Trophoblast cell (in vitro differentiated cells and primary cell): ENCODE measurements around the gene PLCB2.

Source experiments
- DNase-seq, 2 donors: peaks; one replicate each; pipeline ENCODE4 v3.0.0-alpha.2; 2016
- H2AFZ ChIP-seq: 2 replicates; pipeline ENCODE4 v1.6.1; 2013; ENCODE audit warnings: low read length, moderate library complexity, mild to moderate bottlenecking; ENCODE audit not compliant: insufficient read depth, poor library complexity
- H2AK5ac ChIP-seq: 2 replicates; pipeline ENCODE4 v1.6.1; 2013; ENCODE audit warnings: mild to moderate bottlenecking, low read length
- H2BK120ac ChIP-seq: 2 replicates; pipeline ENCODE4 v1.6.1; 2013; ENCODE audit warnings: low read length, mild to moderate bottlenecking, moderate library complexity; ENCODE audit not compliant: insufficient read depth, poor library complexity
- H2BK12ac ChIP-seq: 2 replicates; pipeline ENCODE4 v1.6.1; 2013; ENCODE audit warnings: mild to moderate bottlenecking, low read length, moderate library complexity
- H2BK5ac ChIP-seq: 2 replicates; pipeline ENCODE4 v1.6.1; 2013; ENCODE audit warnings: low read length, low read depth, moderate library complexity, mild to moderate bottlenecking; ENCODE audit not compliant: poor library complexity
- H3K14ac ChIP-seq: 2 replicates; pipeline ENCODE4 v1.6.1; 2013; ENCODE audit warnings: mild to moderate bottlenecking, low read length
- H3K18ac ChIP-seq: 2 replicates; pipeline ENCODE4 v1.6.1; 2013; ENCODE audit warnings: mild to moderate bottlenecking, low read length
- H3K23ac ChIP-seq: 2 replicates; pipeline ENCODE4 v1.6.1; 2013; ENCODE audit warnings: low read length
- H3K27ac ChIP-seq: 2 replicates; pipeline ENCODE4 v1.5.1; 2013; ENCODE audit warnings: low read depth, mild to moderate bottlenecking, inconsistent platforms, low read length, moderate library complexity
- H3K27me3 ChIP-seq: 2 replicates; pipeline ENCODE4 v1.6.1; 2013; ENCODE audit warnings: inconsistent platforms, mild to moderate bottlenecking, low read length, moderate library complexity; ENCODE audit not compliant: insufficient read depth
- H3K36me3 ChIP-seq, 2 experiments: 1 replicate in 1 of 2; 2 replicates in 1 of 2; pipeline ENCODE4 v1.6.1; 2013; ENCODE audit warnings: low read length in 2 of 2, mild to moderate bottlenecking in 2 of 2, moderate library complexity in 1 of 2; ENCODE audit not compliant: insufficient read depth in 2 of 2, control insufficient read depth in 1 of 2
- H3K4ac ChIP-seq: 2 replicates; pipeline ENCODE4 v1.6.1; 2013; ENCODE audit warnings: low read depth, mild to moderate bottlenecking, low read length, moderate library complexity
- H3K4me1 ChIP-seq, 2 experiments: 1 replicate in 1 of 2; 2 replicates in 1 of 2; pipeline ENCODE4 v1.6.1; 2013; ENCODE audit warnings: low read length in 2 of 2, mild to moderate bottlenecking in 2 of 2, moderate library complexity in 1 of 2; ENCODE audit not compliant: insufficient read depth in 2 of 2, control insufficient read depth in 1 of 2
- H3K4me2 ChIP-seq: 2 replicates; pipeline ENCODE4 v1.6.1; 2013; ENCODE audit warnings: inconsistent platforms, mild to moderate bottlenecking, low read length, moderate library complexity
- H3K4me3 ChIP-seq: 2 replicates; pipeline ENCODE4 v1.5.1; 2013; ENCODE audit warnings: mild to moderate bottlenecking, low read depth, low read length, inconsistent platforms
- H3K79me1 ChIP-seq: one replicate; pipeline ENCODE4 v1.6.1; 2013; ENCODE audit warnings: low read length
- H3K79me2 ChIP-seq: 2 replicates; pipeline ENCODE4 v1.6.1; 2013; ENCODE audit warnings: low read length, mild to moderate bottlenecking; ENCODE audit not compliant: control insufficient read depth, insufficient read depth, poor library complexity
- H3K9ac ChIP-seq: 2 replicates; pipeline ENCODE4 v1.6.1; 2013; ENCODE audit warnings: mild to moderate bottlenecking, low read length
- H3K9me3 ChIP-seq: 2 replicates; pipeline ENCODE4 v1.6.1; 2013; ENCODE audit warnings: low read depth, mild to moderate bottlenecking, control low read depth, inconsistent platforms, low read length; ENCODE audit not compliant: insufficient read depth
- H4K12ac ChIP-seq: 2 replicates; pipeline ENCODE4 v1.6.1; 2013; ENCODE audit warnings: low read depth, mild to moderate bottlenecking, low read length, moderate library complexity
- H4K8ac ChIP-seq: 2 replicates; pipeline ENCODE4 v1.6.1; 2013; ENCODE audit warnings: low read depth, mild to moderate bottlenecking, low read length, moderate library complexity
- H4K91ac ChIP-seq: one replicate; pipeline ENCODE4 v1.6.1; 2013; ENCODE audit warnings: low read depth, mild to moderate bottlenecking, low read length, moderate library complexity
- WGBS: extraction: QIAGEN DNeasy Blood & Tissue Kit; methylation state at CpG from one replicate; pipeline ENCODE4 v1.1.7; 2013; ENCODE audit warnings: missing lambda C conversion rate; ENCODE audit not compliant: insufficient read length, insufficient coverage; ENCODE audit errors: extremely low coverage; 5-methylcytosine and 5-hydroxymethylcytosine counted together

Gene PLCB2

DNA sequence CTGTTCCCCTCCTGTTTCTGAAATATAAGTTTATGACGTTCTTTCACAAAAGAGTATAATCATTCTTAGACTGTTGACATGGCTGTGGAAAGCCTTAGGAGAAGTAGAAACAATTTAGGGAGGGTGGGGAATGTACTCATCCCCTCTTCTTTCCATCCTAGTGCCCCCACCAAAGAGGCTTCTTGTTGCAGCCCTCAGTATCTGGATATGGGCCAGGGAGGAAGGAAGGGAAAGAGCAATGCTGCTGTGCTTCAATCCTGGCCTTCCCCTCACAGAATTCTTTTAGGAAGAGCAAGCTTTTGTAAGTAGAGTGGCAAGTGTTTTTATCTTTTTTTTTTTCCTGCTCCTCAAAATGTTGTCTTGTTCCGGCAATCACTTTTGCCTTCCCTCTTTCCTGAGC is 17.5 kb upstream of the PLCB2 start:
- H4K12ac ChIP-seq, result no peak overlapping the region
- H3K79me1 ChIP-seq, result peaks cover 46% of the 10 kb centered on the region
- no peak overlapping the region for H3K9ac ChIP-seq
- H3K4me2 ChIP-seq, result peak overlapping the region; percentile 93
- no peak overlapping the region for H2AK5ac ChIP-seq
- no peak overlapping the region for H3K18ac ChIP-seq
- H3K4me1 ChIP-seq, result peaks cover 39 to 57% of the 10 kb centered on the region in 2 experiments
- H2BK5ac ChIP-seq, result no peak overlapping the region
- H3K9me3 ChIP-seq, result no peaks in the 10 kb centered on the region
- no peaks in the 10 kb centered on the region for H3K27me3 ChIP-seq
- H2BK12ac ChIP-seq, result no peak overlapping the region
- no CpG with 5 or more reads among the region's 2 CpGs for WGBS
- H3K27ac ChIP-seq, result no peak overlapping the region
- no peak for DNase-seq
- no peak overlapping the region for H4K91ac ChIP-seq
- H3K14ac ChIP-seq, result no peak overlapping the region
- H3K23ac ChIP-seq, result no peak overlapping the region
- no peak overlapping the region for H3K4ac ChIP-seq
- no peak overlapping the region for H2AFZ ChIP-seq
- H3K79me2 ChIP-seq, result peaks cover 4% of the 10 kb centered on the region
- peaks cover 0 to 2% of the 10 kb centered on the region in 2 experiments for H3K36me3 ChIP-seq
- H4K8ac ChIP-seq, result no peak overlapping the region
- H2BK120ac ChIP-seq, result no peak overlapping the region
- H3K4me3 ChIP-seq, result no peak overlapping the region

GRCh38 chr15:40323953-40324937 is 16.5 kb upstream of the PLCB2 start:
- WGBS, result no CpG with 5 or more reads among the region's 101 CpGs
- no peak overlapping the region for H3K27ac ChIP-seq
- no peaks in the 10 kb centered on the region for H3K27me3 ChIP-seq
- peak overlapping the region; percentile 93 for H3K4me2 ChIP-seq
- peak overlapping the region; percentile 55 for H4K12ac ChIP-seq
- H3K79me1 ChIP-seq, result peaks cover 43% of the 10 kb centered on the region
- H4K91ac ChIP-seq, result peak overlapping the region; percentile 72
- peaks cover 4% of the 10 kb centered on the region for H3K79me2 ChIP-seq
- H3K4ac ChIP-seq, result peak overlapping the region; percentile 83
- H4K8ac ChIP-seq, result peak overlapping the region; percentile 64
- peak overlapping the region; percentile 24 for H3K18ac ChIP-seq
- no peak overlapping the region for H2AFZ ChIP-seq
- no peaks in the 10 kb centered on the region for H3K9me3 ChIP-seq
- H3K4me1 ChIP-seq, result peaks cover 40 to 52% of the 10 kb centered on the region in 2 experiments
- H3K9ac ChIP-seq, result peak overlapping the region; percentile 63
- H3K23ac ChIP-seq, result no peak overlapping the region
- peak in 1 of 2 donors; percentile 27 for DNase-seq
- peaks cover 0 to 2% of the 10 kb centered on the region in 2 experiments for H3K36me3 ChIP-seq
- peak overlapping the region; percentile 82 for H3K4me3 ChIP-seq
- H2AK5ac ChIP-seq, result peak overlapping the region; percentile 44
- peak overlapping the region; percentile 60 for H2BK120ac ChIP-seq
- peak overlapping the region; percentile 14 for H2BK12ac ChIP-seq
- peak overlapping the region; percentile 88 for H3K14ac ChIP-seq
- peak overlapping the region; percentile 58 for H2BK5ac ChIP-seq

- H4K8ac ChIP-seq, result peak within 1 kb of the TSS; percentile 64
- peak within 1 kb of the TSS; percentile 60 for H2BK120ac ChIP-seq
- H3K14ac ChIP-seq, result peak within 1 kb of the TSS; percentile 88
- peak within 1 kb of the TSS; percentile 44 for H2AK5ac ChIP-seq
- H3K9me3 ChIP-seq, result no peaks in the 10 kb centered on the region
- H3K79me2 ChIP-seq, result peaks cover 4% of the 10 kb centered on the region
- H3K36me3 ChIP-seq, result peaks cover 0 to 2% of the 10 kb centered on the region in 2 experiments
- no CpG with 5 or more reads among the region's 103 CpGs for WGBS
- peaks cover 37% of the 10 kb centered on the region for H3K79me1 ChIP-seq
- peak within 1 kb of the TSS; percentile 40 for H2BK12ac ChIP-seq
- H3K4me3 ChIP-seq, result peak within 1 kb of the TSS; percentile 82
- H3K27ac ChIP-seq, result peak within 1 kb of the TSS; percentile 1
- H3K4ac ChIP-seq, result peak within 1 kb of the TSS; percentile 83
- peak within 1 kb of the TSS; percentile 93 for H3K4me2 ChIP-seq
- peak within 1 kb of the TSS; percentile 24 for H3K18ac ChIP-seq
- H3K9ac ChIP-seq, result peak within 1 kb of the TSS; percentile 63
- H3K23ac ChIP-seq, result no peak within 1 kb of the TSS
- no peaks in the 10 kb centered on the region for H3K27me3 ChIP-seq
- peak within 1 kb of the TSS; percentile 58 for H2BK5ac ChIP-seq
- H4K91ac ChIP-seq, result peak within 1 kb of the TSS; percentile 72
- DNase-seq, result peak; percentile 67 to 81
- H4K12ac ChIP-seq, result peak within 1 kb of the TSS; percentile 55
- H3K4me1 ChIP-seq, result peaks cover 34 to 46% of the 10 kb centered on the region in 2 experiments
- no peak within 1 kb of the TSS for H2AFZ ChIP-seq
Measured at GRCh38 chr15:40323239-40323952, 15.7 kb upstream of the PLCB2 start, which contains the start of gene INAFM2. TSS of gene INAFM2 (plus strand) at chr15:40323692. CDS start at chr15:40324056, 364 bp downstream.

DNA sequence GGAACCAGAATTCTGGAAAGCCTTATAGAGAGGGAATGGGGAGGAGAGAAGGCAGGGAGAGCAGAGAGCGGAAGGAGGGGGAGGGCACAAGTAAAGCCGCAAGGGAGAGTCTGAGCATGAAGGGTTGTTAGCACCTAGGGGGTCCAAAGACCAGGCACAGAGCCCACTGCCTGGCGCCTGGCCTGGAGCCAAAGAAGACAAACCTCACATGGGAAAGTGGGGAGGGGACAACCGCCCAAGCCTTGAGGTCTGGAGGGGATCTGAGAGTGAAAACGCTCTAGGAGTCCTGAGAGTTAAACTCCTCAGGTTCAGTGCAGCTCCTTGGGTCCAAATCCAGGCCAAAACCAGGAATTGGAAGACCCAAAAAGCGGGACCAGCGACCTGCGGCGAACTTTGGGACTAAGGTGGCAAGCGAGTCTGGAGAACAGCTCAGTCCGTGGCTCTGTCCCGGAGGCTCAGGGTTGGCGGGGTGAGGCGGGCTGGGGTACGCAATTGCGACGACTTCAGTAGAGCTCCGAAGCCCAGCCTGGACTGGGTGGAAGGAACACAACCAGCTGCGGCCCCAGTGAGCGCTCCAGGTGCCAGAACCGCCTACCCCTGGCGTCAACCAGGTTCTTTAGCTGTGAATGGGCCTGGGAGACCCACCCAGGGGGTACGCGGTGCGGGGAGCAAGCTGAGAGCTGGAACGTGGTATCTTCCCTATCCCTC is 14.9 kb upstream of the PLCB2 start:
- no peak overlapping the region for H3K9ac ChIP-seq
- H2AK5ac ChIP-seq, result peak overlapping the region; percentile 28
- DNase-seq, result no peak
- H3K4me3 ChIP-seq, result no peak overlapping the region
- H2BK12ac ChIP-seq, result peak overlapping the region; percentile 40
- peaks cover 4% of the 10 kb centered on the region for H3K79me2 ChIP-seq
- H4K8ac ChIP-seq, result peak overlapping the region; percentile 3
- H2AFZ ChIP-seq, result no peak overlapping the region
- H2BK5ac ChIP-seq, result no peak overlapping the region
- peak overlapping the region; percentile 93 for H3K4me2 ChIP-seq
- H3K79me1 ChIP-seq, result peaks cover 34% of the 10 kb centered on the region
- H3K23ac ChIP-seq, result no peak overlapping the region
- H3K14ac ChIP-seq, result peak overlapping the region; percentile 20
- H4K91ac ChIP-seq, result peak overlapping the region; percentile 45
- WGBS, result no CpG with 5 or more reads among the region's 26 CpGs
- H3K36me3 ChIP-seq, result peaks cover 0 to 2% of the 10 kb centered on the region in 2 experiments
- peak overlapping the region; percentile 4 for H2BK120ac ChIP-seq
- peaks cover 33 to 43% of the 10 kb centered on the region in 2 experiments for H3K4me1 ChIP-seq
- no peaks in the 10 kb centered on the region for H3K27me3 ChIP-seq
- peak overlapping the region; percentile 22 for H3K27ac ChIP-seq
- H3K18ac ChIP-seq, result no peak overlapping the region
- no peak overlapping the region for H3K4ac ChIP-seq
- no peak overlapping the region for H4K12ac ChIP-seq
- H3K9me3 ChIP-seq, result no peaks in the 10 kb centered on the region
